Urinary bladder (tissue), 4 donors: Measurements from ENCODE around the gene LRRC47. TPM values are rescaled to one million over a fixed set of nuclear protein-coding genes. Genes with fewer than 3 reads are reported as not detected.
"Not testable (repeated sequence)": the region's sequence is repeated elsewhere in the genome, so short reads cannot be mapped to it uniquely, and the experiment has no call there.

ENCODE experiments used
- DNase-seq: peaks from one replicate; pipeline ENCODE4 v3.0.0-alpha.2; 2015; ENCODE audit errors: extremely low spot score
- H3K27ac ChIP-seq: one replicate; pipeline ENCODE4 v1.5.1; 2013; ENCODE audit warnings: low read depth, mild to moderate bottlenecking, moderate library complexity
- H3K36me3 ChIP-seq: one replicate; pipeline ENCODE4 v1.6.1; 2013; ENCODE audit warnings: mild to moderate bottlenecking, moderate library complexity; ENCODE audit not compliant: insufficient read depth
- H3K4me1 ChIP-seq: one replicate; pipeline ENCODE4 v1.6.1; 2013; ENCODE audit warnings: mild to moderate bottlenecking, moderate library complexity; ENCODE audit not compliant: insufficient read depth
- H3K4me3 ChIP-seq: one replicate; pipeline ENCODE4 v1.5.1; 2013; ENCODE audit warnings: low read depth, low read length
- WGBS: extraction: QIAGEN DNeasy Blood & Tissue Kit; methylation state at CpG from one replicate; pipeline ENCODE4 v1.1.7; 2013; 5-methylcytosine and 5-hydroxymethylcytosine counted together
- polyA plus RNA-seq: library from polyadenylated mRNA; stranded (reverse); fragments of 200-250 nt; gene quantifications from one replicate; pipeline ENCODE4 v1.2.3, GENCODE V29; 2013
- total RNA-seq: library from RNA; depleted of rRNA; stranded (reverse); fragments of >200 nt; gene quantifications from one replicate; pipeline ENCODE4 v1.2.3, GENCODE V29; 2014
- donor health status: healthy with polysubstance abuse.
- donor health status: healthy.

The LRRC47 gene
- total and polyA plus RNA-seq, 2 donors = 17.8 to 31.0 TPM

- H3K4me3 ChIP-seq, H3K36me3 ChIP-seq, H3K4me1 ChIP-seq, DNase-seq, H3K27ac ChIP-seq: not testable (repeated sequence)
- WGBS = 74% methylated on average over 15 of the region's 15 CpGs
These were observed 47.9 kb downstream of the LRRC47 start for GRCh38 chr1:3748316-3748900.

GRCh38 chr1:3747903-3748302, 48.4 kb downstream of the LRRC47 start:
- no peaks in the 10 kb centered on the region for H3K36me3 ChIP-seq
- DNase-seq = no peak
- no peak overlapping the region for H3K4me3 ChIP-seq
- H3K27ac ChIP-seq = no peak overlapping the region
- H3K4me1 ChIP-seq = no peaks in the 10 kb centered on the region
- WGBS = 82% methylated on average over 13 of the region's 13 CpGs

- Histone ChIP-seq H3K36me3 (no peaks in the 10 kb centered on the region), H3K4me1 (no peaks in the 10 kb centered on the region)
- 42% methylated on average over 6 of the region's 6 CpGs for WGBS
These were observed 48.8 kb downstream of the LRRC47 start for GRCh38 chr1:3747522-3747848.

GRCh38 chr1:3746830-3747521, 49.3 kb downstream of the LRRC47 start:
- WGBS = 1% methylated on average over 73 of the region's 73 CpGs
- Histone ChIP-seq H3K27ac (no peak overlapping the region), H3K4me1 (no peaks in the 10 kb centered on the region)

More at GRCh38 chr1:3747522-3747848, 48.8 kb downstream of the LRRC47 start:
- DNase-seq = no peak
- Histone ChIP-seq H3K4me3 (peak overlapping the region; percentile 73), H3K27ac (no peak overlapping the region)

GRCh38 chr1:3746389-3746829, 49.9 kb downstream of the LRRC47 start:
- H3K36me3 ChIP-seq = no peaks in the 10 kb centered on the region
- no peak for DNase-seq
- no peaks in the 10 kb centered on the region for H3K4me1 ChIP-seq
- H3K27ac ChIP-seq = no peak overlapping the region
- 14% methylated on average over 35 of the region's 35 CpGs for WGBS
- H3K4me3 ChIP-seq = peak overlapping the region; percentile 73

More at GRCh38 chr1:3746830-3747521, 49.3 kb downstream of the LRRC47 start:
- peak; percentile 37 for DNase-seq
- H3K36me3 ChIP-seq = no peaks in the 10 kb centered on the region
- H3K4me3 ChIP-seq = peak overlapping the region; percentile 73

- no peak overlapping the region for H3K4me3 ChIP-seq
- H3K36me3 ChIP-seq = no peaks in the 10 kb centered on the region
- no peaks in the 10 kb centered on the region for H3K4me1 ChIP-seq
- no peak overlapping the region for H3K27ac ChIP-seq
- 82% methylated on average over 25 of the region's 25 CpGs for WGBS
- DNase-seq = no peak
These were observed 50.5 kb downstream of the LRRC47 start for GRCh38 chr1:3745590-3746381.

GRCh38 chr1:3745071-3745470, 51.2 kb downstream of the LRRC47 start:
- WGBS = 93% methylated on average over 12 of the region's 12 CpGs
- no peaks in the 10 kb centered on the region for H3K36me3 ChIP-seq
- H3K27ac ChIP-seq = no peak overlapping the region

GRCh38 chr1:3744646-3745045, 51.7 kb downstream of the LRRC47 start:
- Histone ChIP-seq H3K36me3 (no peaks in the 10 kb centered on the region), H3K4me1 (no peaks in the 10 kb centered on the region), H3K27ac (no peak overlapping the region), H3K4me3 (no peak overlapping the region)
- DNase-seq = no peak
- 93% methylated on average over 10 of the region's 10 CpGs for WGBS

More at GRCh38 chr1:3745071-3745470, 51.2 kb downstream of the LRRC47 start:
- DNase-seq = no peak
- Histone ChIP-seq H3K4me3 (no peak overlapping the region), H3K4me1 (no peaks in the 10 kb centered on the region)

GRCh38 chr1:3743826-3744225, 52.5 kb downstream of the LRRC47 start:
- no peak for DNase-seq
- Histone ChIP-seq H3K27ac (no peak overlapping the region), H3K4me1 (no peaks in the 10 kb centered on the region), H3K36me3 (no peaks in the 10 kb centered on the region), H3K4me3 (no peak overlapping the region)
- WGBS = 95% methylated on average over 12 of the region's 12 CpGs

- Histone ChIP-seq H3K4me1 (no peaks in the 10 kb centered on the region), H3K27ac (no peak overlapping the region), H3K4me3 (no peak overlapping the region), H3K36me3 (no peaks in the 10 kb centered on the region)
- 68% methylated on average over 4 of the region's 4 CpGs for WGBS
- DNase-seq = no peak
These were observed 52.9 kb downstream of the LRRC47 start for GRCh38 chr1:3743421-3743820.

- Histone ChIP-seq H3K36me3 (no peaks in the 10 kb centered on the region), H3K27ac (no peak overlapping the region), H3K4me1 (no peaks in the 10 kb centered on the region), H3K4me3 (no peak overlapping the region)
- DNase-seq = no peak
- 89% methylated on average over 24 of the region's 24 CpGs for WGBS
These were observed 53.6 kb downstream of the LRRC47 start for GRCh38 chr1:3742439-3743298.

GRCh38 chr1:3741566-3742438, 54.5 kb downstream of the LRRC47 start:
- no peak overlapping the region for H3K27ac ChIP-seq
- DNase-seq = no peak
- no peak overlapping the region for H3K4me3 ChIP-seq
- 90% methylated on average over 22 of the region's 22 CpGs for WGBS
- H3K36me3 ChIP-seq = no peaks in the 10 kb centered on the region
- H3K4me1 ChIP-seq = no peaks in the 10 kb centered on the region
